Stomach (tissue), 9 donors: ENCODE data around the gene EML6. TPM values are rescaled to one million over a fixed set of nuclear protein-coding genes. Genes with fewer than 3 reads are reported as not detected.
A peak's percentile ranks its signal among the peaks of the same experiment; 100 is the strongest.

Experiments
- DNase-seq, 2 donors: peaks; one replicate each; pipeline versions ENCODE4 v3.0.0 to v3.0.0-alpha.2; 2013 to 2019
- H3K27ac ChIP-seq, 5 donors: fragments of 200-600 bp in 4 of 5; sonication (generic) in 4 of 5; one replicate each; pipeline ENCODE4 v1.5.1; 2013 to 2019; ENCODE audit warnings: mild to moderate bottlenecking in 1 of 5, moderate library complexity in 1 of 5
- H3K27me3 ChIP-seq, 3 donors: fragments of 200-600 bp; sonication (generic); one replicate each; pipeline ENCODE4 v1.5.1; 2017 to 2019; ENCODE audit warnings: mixed run types in 1 of 3
- H3K36me3 ChIP-seq, 4 donors: fragments of 200-600 bp; sonication (generic); 1 replicate in 3 of 4; 2 replicates in 1 of 4; pipeline ENCODE4 v1.5.1; 2016 to 2019
- H3K4me1 ChIP-seq, 4 donors: fragments of 200-600 bp; sonication (generic); one replicate each; pipeline ENCODE4 v1.5.1; 2016 to 2019
- H3K4me3 ChIP-seq, 4 donors: fragments of 200-600 bp; sonication (generic) in 3 of 4; one replicate each; pipeline ENCODE4 v1.5.1; 2016 to 2019; ENCODE audit warnings: mild to moderate bottlenecking in 1 of 4
- H3K9me3 ChIP-seq, 4 donors: fragments of 200-600 bp; sonication (generic); one replicate each; pipeline ENCODE4 v1.5.1; 2016 to 2019
- EP300 ChIP-seq: sonication (generic); formaldehyde crosslinking; IDR thresholded peaks from one replicate; pipeline ENCODE4 v1.6.1; 2017; ENCODE audit warnings: antibody characterized with exemption
- POLR2A ChIP-seq, 4 donors: fragments of 450-650 bp; IDR thresholded peaks; one replicate each; pipeline ENCODE4 v1.6.1; 2016; ENCODE audit warnings: antibody characterized with exemption in 4 of 4, control low read depth in 2 of 4, mild to moderate bottlenecking in 1 of 4, moderate library complexity in 1 of 4
- POLR2AphosphoS5 ChIP-seq, 3 donors: sonication (generic); formaldehyde crosslinking; IDR thresholded peaks; one replicate each; pipeline ENCODE4 v1.6.1; 2016; ENCODE audit warnings: antibody characterized with exemption in 3 of 3
- WGBS, 5 donors: extraction: QIAGEN DNeasy Blood & Tissue Kit in 3 of 5; methylation state at CpG; one replicate each; pipeline versions ENCODE4 v1.1.5 to v1.1.7; 2013 to 2018; 5-methylcytosine and 5-hydroxymethylcytosine counted together
- intact Hi-C: fragments of 100-400 bp; cut with DNase I; formaldehyde crosslinking; loops from one replicate; pipeline ENCODE4 v1.15.1; 2023; ENCODE audit warnings: low total_unique reads
- polyA plus RNA-seq, 3 donors: library from polyadenylated mRNA; stranded (reverse); fragments of 200-250 nt; gene quantifications; one replicate each; pipeline ENCODE4 v1.2.3, GENCODE V29; 2013
- total RNA-seq, 5 donors: library from RNA; depleted of rRNA; stranded (reverse); fragments of >200 nt; gene quantifications; one replicate each; pipeline versions ENCODE4 v1.1.0 to v1.2.3, GENCODE V29; 2014 to 2016
- TF ChIP-seq, protein P1 (sequence below), 7 experiments: fragments of 450-650 bp in 4 of 7; fragments of 200-600 bp in 3 of 7; sonication (generic) in 3 of 7; IDR thresholded peaks; one replicate each; pipeline ENCODE4 v1.5.1; 2016 to 2019; ENCODE audit warnings: antibody characterized with exemption in 7 of 7, control low read depth in 2 of 7, mild to moderate bottlenecking in 1 of 7
- donor health status: healthy with polysubstance abuse.
- donor health status: Bipolar disorder and iron deficiency.
- donor health status: healthy.

EML6 gene
- total and polyA plus RNA-seq, 8 donors, result 0.45 to 10.1 (median 1.8) TPM; not detected in 1

DNA sequence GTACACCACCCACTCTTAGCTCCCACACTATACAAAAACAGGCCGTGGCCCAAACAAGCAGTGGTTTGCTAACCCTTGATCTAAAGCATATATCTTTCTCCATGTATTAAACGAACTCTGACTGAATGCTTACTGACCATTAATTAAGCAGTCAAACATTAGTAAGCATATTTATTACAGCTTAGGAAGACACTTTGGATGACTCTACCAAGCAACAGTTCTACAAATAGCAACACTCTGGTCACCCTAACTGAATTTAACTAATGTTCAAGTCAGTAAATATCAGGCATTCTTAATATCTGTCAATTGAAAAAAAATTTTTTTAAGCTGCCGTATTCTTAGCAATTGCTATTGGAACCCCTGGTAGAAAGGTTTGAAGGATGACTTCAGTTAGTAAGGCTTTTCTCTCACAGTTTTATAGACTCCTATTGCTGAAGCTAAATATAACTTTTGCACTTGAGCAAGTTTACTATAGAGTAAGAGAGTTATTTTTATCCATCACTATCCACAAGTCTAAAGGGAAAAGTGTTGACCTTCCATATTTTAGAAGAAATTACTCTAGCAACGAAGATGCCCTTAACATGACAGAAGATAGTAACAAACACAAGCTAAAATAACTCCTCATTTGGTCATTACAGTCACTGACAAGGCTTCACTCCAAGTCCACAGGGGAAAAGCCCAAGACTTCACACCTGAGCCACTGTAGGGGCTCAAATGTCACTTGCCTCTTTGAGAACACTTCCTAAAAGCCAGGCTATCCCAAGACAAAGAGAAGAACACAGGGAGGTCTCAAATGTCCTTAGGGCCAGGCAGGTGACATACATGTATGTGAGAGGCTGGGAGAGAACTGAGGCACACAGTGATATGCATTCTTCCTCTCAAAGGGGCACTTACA lies 252.4 kb downstream of the EML6 start:
- 69 to 89% (median 84%) methylated on average over 4 of the region's 4 CpGs for WGBS, 5 donors
- no peak for DNase-seq
- no peaks in the 10 kb centered on the region for H3K27me3 ChIP-seq
- H3K4me1 ChIP-seq, result peaks cover 14 to 86% (median 57%) of the 10 kb centered on the region in 4 donors
- peak overlapping the region in 2 of 5 donors; percentile 29 to 60 for H3K27ac ChIP-seq
- H3K4me3 ChIP-seq, result no peak overlapping the region
- intact Hi-C loops, result no loop called here
- H3K9me3 ChIP-seq, result no peaks in the 10 kb centered on the region
- TF ChIP-seq POLR2A (IDR thresholded peaks at IDR 0.05), result no peak
- no peak for TF ChIP-seq EP300
- no peak for TF ChIP-seq POLR2AphosphoS5 (IDR thresholded peaks at IDR 0.05)
- TF ChIP-seq, protein P1, sequence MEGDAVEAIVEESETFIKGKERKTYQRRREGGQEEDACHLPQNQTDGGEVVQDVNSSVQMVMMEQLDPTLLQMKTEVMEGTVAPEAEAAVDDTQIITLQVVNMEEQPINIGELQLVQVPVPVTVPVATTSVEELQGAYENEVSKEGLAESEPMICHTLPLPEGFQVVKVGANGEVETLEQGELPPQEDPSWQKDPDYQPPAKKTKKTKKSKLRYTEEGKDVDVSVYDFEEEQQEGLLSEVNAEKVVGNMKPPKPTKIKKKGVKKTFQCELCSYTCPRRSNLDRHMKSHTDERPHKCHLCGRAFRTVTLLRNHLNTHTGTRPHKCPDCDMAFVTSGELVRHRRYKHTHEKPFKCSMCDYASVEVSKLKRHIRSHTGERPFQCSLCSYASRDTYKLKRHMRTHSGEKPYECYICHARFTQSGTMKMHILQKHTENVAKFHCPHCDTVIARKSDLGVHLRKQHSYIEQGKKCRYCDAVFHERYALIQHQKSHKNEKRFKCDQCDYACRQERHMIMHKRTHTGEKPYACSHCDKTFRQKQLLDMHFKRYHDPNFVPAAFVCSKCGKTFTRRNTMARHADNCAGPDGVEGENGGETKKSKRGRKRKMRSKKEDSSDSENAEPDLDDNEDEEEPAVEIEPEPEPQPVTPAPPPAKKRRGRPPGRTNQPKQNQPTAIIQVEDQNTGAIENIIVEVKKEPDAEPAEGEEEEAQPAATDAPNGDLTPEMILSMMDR (IDR thresholded peaks at IDR 0.05), result no peak
- H3K36me3 ChIP-seq, result peaks cover 0 to 39% (median 12%) of the 10 kb centered on the region in 4 donors

DNA sequence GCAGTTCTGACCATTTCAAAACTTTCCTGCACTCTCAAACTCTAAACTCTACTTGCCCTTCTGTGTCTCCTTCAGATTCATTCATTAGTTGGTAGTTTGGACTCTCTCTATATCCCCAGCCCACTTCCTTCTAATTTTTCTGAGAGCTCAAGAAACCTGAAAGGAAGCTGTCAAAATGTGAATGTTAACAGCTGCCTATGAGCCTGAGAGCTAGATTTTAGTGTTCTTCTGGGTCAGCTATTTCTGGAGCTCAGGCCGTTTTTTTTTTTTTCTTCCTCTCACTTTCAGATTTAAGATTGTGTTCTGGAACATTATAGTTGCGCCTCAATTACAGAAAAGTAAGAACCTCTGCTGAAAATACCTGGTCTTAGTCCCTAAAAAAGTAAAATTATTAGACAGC lies 253.7 kb downstream of the EML6 start:
- TF ChIP-seq POLR2A (IDR thresholded peaks at IDR 0.05) (no peak), EP300 (no peak), POLR2AphosphoS5 (IDR thresholded peaks at IDR 0.05) (no peak)
- TF ChIP-seq, protein P1 (IDR thresholded peaks at IDR 0.05), result no peak
- Histone ChIP-seq H3K27ac (peak overlapping the region in 4 of 5 donors; percentile 14 to 71 (median 38)), H3K4me3 (no peak overlapping the region), H3K27me3 (no peaks in the 10 kb centered on the region), H3K4me1 (peaks cover 19 to 93% (median 63%) of the 10 kb centered on the region in 4 donors), H3K9me3 (no peaks in the 10 kb centered on the region), H3K36me3 (peaks cover 2 to 43% (median 11%) of the 10 kb centered on the region in 4 donors)
- intact Hi-C loops, result no loop called here
- peak in 1 of 2 donors; percentile 58 for DNase-seq
- WGBS, 5 donors, result 36 to 42% (median 40%) methylated on average over 2 of the region's 2 CpGs

DNA sequence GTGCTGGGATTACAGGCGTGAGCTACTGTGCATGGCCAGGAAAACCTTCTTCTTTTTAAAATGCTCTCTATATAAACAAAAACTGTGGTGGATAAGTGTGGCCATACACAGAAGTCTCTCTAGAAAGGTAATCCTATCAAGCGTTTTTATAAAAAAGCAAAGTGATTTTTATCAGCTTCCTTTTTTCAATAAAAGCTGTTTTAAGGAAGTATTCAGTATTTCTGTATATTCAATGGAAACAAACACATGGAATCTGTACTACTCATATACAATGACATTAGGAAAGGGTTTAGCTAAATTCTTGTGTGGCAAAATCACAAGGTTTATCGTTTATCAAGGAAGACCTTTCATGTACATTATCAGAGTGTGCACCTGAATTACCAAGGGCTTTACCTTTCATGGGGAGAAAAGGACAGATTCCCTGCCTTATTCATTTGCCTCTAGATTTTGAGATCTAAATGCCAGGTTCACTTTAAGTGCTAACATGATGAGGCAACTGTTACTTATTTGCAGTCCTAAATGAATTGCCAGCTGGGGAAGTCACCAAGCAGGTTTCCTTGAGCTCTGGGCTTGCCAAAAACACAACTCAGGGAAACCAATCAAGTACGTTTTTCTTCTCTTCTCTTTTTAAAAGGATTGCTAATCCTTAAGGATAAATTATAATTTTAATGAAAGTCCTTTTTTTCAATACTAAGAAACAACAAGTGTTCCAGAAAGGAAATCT lies 256.0 kb downstream of the EML6 start:
- H3K36me3 ChIP-seq, result peaks cover 0 to 33% (median 12%) of the 10 kb centered on the region in 4 donors
- intact Hi-C loops, result no loop called here
- H3K4me1 ChIP-seq, result peaks cover 20 to 97% (median 68%) of the 10 kb centered on the region in 4 donors
- H3K27me3 ChIP-seq, result no peaks in the 10 kb centered on the region
- 24 to 45% (median 34%) methylated on average over 4 of the region's 4 CpGs for WGBS, 5 donors
- peak in 2 of 3 donors; percentile 19 to 70 for TF ChIP-seq POLR2AphosphoS5 (IDR thresholded peaks at IDR 0.05)
- TF ChIP-seq EP300, result no peak
- no peak for TF ChIP-seq POLR2A (IDR thresholded peaks at IDR 0.05)
- TF ChIP-seq, protein P1 (IDR thresholded peaks at IDR 0.05), result no peak
- H3K9me3 ChIP-seq, result no peaks in the 10 kb centered on the region
- DNase-seq, result peak; percentile 83 to 86
- H3K27ac ChIP-seq, result peak overlapping the region; percentile 42 to 67 (median 60)
- no peak overlapping the region for H3K4me3 ChIP-seq

DNA sequence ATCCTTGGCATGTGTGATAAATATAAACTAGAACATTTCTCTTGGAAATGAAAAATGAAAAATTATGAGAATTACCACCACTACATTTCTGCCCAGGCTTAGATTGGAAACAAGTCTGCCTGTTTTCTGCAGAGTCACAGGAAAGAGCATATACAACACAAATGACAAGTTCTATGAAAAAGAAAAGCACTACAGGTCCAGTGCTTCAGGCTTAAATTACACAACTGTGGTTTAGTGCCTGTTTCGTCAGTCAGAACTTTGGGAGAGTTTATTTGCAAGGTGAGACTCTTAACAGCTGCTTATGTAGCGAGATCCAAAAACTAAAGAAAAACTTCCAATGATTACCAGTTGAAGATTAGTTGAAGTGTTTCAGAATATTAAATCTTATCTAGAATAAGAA lies 257.9 kb downstream of the EML6 start:
- Histone ChIP-seq H3K4me1 (peaks cover 9 to 94% (median 66%) of the 10 kb centered on the region in 4 donors), H3K27ac (peak overlapping the region in 4 of 5 donors; percentile 2 to 67 (median 54)), H3K27me3 (no peaks in the 10 kb centered on the region), H3K9me3 (no peaks in the 10 kb centered on the region), H3K36me3 (peaks cover 0 to 38% (median 16%) of the 10 kb centered on the region in 4 donors), H3K4me3 (no peak overlapping the region)
- WGBS, 5 donors, result 36 to 51% (median 41%) methylated on average over 2 of the region's 2 CpGs
- intact Hi-C loops, result no loop called here
- DNase-seq, result no peak
- TF ChIP-seq POLR2A (IDR thresholded peaks at IDR 0.05), result no peak
